H4 (cell line): Measurements from ENCODE around the gene ADARB1. TPM values are rescaled to one million over a fixed set of nuclear protein-coding genes. Genes with fewer than 3 reads are reported as not detected.

Experiments used
- DNase-seq: peaks from one replicate; pipeline ENCODE4 v3.0.0-alpha.2; 2015; ENCODE audit warnings: low spot score
- total RNA-seq: library from RNA; depleted of rRNA; stranded (reverse); fragments of >200 nt; shearing (Covaris generic); gene quantifications from 2 replicates; pipeline ENCODE4 v1.2.3, GENCODE V29; 2014

The ADARB1 gene
- total RNA-seq, 1 experiment from 2014 or later: 10.2 TPM

DNA sequence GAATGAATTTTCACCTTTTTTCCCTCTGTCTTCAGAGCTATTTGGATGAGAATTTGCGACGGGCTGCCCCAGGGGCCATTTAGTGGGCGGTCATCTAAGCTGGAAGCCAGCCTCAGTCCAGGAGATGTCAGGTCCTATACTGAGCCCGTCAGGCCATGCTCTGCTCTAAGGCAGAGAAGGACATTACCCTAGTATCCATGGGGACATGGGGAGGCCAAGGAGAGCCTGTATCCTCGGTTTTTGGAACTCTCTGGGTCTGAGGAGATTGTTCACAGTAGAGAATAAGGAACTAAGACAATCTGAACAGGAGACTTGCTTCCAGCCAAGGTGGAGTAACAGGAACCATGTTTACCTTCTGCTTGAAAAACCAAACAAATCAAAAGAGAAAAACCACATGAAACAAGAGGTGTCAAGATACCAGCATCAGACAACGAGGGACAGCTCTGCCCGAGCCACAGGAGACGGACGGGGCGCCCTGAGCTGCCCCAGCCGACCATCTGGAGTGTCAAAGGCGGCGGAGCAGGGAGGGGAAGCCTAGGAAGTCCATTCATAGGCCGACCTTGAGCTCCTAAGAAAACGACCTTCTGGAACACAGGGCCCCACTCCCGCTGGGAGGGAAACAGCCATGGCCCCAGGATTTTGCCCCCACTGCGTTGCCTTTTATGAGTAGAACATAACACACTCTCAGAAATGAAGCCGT, 20.0 kb upstream of the ADARB1 start:
- no peak for DNase-seq

- DNase-seq: peak; percentile 58
Measured at GRCh38 chr21:45054927-45055612, 19.3 kb upstream of the ADARB1 start.

DNA sequence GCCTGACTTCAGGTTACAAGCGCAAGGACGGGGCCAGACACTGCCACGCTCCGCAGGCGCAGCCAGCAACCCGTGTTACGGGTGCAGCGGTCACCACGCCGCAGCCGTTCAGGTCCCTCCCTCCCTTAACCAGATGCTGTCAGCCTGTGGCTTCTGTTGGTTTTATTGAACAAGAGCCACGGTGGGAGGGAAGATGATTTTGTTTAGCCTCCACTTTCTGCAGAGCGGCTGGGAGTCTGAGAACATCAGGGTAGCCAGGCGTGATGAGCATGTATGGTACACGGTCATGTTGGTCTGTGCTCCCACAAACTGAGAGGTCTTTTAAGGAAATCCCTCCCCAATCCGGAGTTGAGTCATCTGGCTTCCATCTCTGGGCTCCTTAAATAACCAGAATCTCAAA, 18.5 kb upstream of the ADARB1 start:
- no peak for DNase-seq

- no peak for DNase-seq
Measured at GRCh38 chr21:45056296-45056904, 18.0 kb upstream of the ADARB1 start.

DNA sequence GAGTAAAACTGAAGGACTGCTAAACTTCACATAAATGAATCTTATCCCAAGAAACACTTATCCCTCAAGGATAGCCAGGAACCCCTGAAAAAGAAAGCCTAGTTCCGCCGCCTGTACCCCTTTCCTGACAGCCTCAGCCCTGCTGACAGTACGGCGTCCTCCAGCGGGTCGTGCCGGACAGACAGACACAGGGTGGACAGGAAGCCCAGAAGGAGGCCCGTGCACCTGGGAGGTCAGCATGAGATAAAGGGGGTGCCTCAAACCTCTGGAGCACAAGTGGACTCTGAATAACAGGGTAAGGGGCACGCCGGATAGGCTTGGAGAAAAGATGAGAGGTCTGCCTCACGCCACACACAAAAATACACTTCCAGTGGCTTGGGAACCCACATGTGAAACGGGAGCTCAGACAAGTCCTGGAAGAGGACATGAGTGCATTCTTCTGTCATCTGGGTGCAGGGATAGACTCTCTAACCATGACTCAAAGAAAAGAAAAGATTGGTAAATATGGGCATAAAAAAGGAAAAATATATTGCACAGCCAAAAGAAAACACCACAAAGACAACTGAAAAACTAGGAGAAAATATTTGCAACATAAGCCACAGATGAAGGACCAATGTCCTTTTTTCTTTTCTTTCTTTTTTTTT, 17.3 kb upstream of the ADARB1 start:
- no peak for DNase-seq

DNA sequence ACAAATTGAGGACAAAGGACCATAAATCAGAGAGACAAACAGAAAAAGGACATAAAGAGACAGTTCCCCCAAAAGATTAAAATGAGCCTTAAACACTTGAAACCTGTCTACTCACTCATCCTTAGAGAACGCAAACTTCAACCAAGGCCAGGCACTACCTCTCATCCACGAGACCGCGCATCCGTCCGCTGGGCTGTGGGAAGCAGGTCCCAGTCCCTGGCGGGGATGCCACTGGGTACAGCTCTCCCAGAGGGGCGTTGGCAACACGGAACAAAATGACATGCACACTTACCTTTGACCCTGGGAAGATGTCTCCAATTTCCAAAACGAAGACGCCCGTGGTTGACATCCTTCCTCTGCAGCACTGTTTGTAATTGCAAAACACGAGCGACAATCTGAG, 16.5 kb upstream of the ADARB1 start:
- DNase-seq: no peak

DNA sequence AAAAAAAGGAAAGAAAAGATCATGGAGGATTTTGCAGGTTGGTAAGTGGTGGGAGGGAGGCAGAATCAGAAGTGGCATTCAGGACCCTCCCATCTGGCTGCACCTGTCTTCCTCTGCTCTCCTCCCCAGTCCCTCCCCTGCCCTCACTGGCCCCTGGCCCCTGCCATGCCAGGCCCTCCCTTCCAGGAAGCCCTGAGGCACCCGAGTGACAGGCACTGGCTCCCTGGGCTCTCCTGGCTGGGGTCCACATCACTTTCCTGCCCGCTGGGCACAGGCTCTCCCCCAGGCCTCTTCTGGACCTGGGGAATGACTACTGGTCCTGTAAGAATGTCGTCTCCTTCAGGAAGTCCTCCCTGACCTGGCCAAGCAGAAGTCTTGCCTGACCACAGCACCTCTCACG, 15.3 kb upstream of the ADARB1 start:
- no peak for DNase-seq

DNA sequence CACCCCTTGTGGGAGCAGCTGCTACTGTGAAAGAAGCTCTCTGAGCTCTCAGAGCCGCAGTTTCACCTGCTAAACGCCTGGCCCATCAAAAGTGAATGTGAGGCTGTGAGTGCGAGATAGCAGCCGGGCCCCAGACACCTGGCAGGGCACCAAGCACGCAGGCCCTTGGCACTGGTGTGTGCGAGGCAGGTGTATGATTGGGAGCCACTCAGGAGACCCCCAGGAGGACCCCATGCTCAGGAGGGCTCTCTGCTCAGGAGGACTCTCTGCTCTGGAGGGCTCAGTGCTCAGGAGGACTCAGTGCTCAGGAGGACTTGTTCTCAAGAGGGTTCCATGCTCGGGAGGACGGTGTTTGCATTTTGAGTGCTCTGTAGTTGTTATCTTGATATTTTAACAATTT, 14.3 kb upstream of the ADARB1 start:
- DNase-seq: no peak

DNA sequence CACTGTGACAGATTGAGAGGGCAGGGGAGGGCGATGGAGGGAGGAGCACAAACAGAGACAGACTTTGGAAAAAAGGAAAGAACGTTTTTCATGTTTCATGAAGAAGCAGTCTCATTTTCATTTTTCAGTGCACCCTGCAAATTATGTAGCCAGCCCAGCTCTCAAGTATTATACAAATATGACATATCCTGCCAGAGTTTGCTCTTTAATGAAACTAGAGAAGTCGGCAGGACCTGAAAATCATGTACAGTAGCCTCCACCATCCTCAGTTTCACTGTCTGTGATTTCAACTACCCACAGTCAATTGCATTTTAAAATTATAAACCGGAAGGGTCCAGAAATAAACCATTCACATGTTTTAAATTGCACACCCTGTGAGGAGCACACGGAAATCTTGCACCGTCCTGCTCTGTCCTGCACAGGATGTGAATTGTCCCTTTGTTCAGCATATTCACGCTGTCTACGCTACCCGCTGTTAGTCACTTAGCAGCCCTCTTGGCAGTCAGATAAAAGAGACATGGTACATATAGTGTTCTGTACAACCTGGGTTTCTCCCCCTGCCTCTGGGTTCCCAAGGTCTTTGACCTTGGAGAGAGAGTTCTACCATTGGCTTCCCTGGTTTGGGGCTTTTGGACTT, 13.6 kb upstream of the ADARB1 start:
- no peak for DNase-seq

DNA sequence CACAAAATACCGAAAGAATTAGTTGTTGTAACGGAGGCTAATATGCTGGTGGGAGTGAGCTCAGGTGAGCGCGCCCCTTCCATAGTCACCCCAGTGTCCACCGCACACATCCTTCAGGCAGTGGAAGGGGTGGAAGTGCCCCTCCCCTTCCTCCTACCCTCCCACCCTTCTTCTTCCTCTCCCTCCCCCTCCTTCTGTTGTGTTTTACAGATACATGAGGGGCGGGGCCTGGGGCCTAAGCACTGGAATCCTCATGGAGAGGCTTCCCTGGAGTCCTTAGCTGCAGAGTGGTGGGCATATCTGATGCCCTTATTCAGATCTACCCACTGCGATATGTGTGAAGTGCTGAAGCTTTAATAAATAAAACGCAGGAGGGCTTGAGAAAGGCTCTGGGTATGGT, 10.3 kb upstream of the ADARB1 start:
- DNase-seq: no peak

DNA sequence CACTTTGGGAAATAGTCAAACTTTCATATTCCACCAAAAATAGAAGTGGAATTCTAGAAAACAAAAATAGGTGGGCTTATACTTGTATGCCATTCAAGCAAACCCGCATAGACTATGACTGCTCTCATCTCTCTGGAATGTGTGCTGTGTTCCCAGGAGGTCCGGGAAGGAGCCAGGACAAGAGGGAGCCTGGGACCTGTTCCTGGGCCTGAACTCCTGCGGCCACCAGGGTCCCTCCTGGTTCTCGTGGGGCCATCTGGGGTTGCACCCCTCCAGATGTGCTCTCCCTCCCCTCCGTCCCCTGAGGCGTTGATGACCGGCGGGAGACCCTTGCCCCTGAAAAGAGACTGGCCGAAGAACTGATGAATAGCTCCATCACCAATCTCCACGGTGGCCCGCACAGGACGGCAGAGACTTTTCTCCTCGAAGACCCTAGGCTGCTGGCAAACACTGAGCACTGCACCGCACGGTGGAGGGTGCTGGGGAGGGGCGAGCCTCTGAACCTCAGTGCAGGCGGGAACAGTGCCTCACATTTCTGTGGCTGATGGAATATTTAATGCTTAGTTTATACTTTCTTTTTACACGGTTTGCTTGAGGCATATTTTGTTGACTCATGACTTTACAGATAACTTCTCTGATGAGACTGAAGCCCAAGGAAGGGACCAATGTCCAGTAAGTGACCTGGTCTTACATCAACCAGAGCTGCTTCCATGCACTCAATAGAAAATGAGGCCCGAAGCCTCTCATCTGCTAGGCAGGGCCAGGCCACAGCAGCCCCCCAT, 9.6 kb upstream of the ADARB1 start:
- no peak for DNase-seq

DNA sequence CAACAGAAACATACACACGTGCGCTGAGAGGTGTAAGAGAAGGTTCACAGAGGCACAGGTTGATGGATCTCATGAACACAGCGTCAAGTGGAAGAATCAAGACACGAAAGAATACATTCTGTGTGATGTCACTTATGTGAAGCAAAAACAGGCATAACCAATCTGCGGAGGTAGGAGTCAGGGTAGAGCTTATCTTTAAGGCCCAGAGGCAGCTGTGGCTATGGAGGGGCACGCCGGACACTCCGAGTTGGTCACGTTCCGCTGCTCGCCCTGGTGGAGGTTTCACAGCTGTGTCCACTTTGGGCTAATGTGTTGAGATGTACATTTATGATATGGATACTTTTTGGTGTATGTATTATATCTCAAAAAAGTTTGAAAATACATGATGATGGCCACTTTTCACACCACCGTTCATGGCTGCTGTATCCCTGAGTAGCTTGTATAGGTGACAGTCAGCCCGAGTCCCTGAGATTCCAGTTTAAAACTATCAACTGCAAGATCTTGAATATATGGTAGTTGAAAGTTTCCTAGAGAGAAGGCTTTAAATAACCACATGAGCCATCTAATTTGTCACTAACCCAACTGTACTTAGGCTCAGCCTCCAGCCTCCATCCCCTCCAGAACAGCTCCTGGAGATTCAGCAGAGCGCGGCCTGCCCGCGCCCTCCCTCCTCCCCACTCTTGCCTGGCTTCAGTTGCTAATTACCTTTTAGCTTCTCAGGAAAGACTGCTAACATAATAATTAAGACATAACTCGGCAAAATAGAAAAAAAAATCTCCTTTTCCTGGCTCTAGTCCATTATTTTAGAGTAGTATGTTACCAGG, 6.7 kb upstream of the ADARB1 start:
- DNase-seq: no peak

DNA sequence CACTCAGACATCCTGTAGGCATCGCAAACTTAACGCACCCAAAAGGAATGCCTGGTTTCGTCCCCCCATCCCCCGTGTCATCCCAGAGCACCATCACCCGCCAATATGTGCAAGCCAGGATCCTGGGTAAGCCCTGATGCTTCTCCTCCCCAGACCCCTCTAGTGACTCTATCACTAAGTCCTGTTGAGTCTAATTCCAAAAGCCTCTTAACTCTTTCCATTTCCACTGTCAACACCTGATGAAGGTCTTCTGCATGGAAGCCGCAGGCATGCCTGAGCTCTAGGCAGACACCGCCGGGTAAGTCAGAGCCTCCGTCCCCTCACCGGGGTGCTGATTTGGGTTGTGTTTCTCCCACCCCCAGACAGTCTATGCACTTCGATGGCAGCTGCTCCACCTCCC, 5.3 kb upstream of the ADARB1 start:
- no peak for DNase-seq

DNA sequence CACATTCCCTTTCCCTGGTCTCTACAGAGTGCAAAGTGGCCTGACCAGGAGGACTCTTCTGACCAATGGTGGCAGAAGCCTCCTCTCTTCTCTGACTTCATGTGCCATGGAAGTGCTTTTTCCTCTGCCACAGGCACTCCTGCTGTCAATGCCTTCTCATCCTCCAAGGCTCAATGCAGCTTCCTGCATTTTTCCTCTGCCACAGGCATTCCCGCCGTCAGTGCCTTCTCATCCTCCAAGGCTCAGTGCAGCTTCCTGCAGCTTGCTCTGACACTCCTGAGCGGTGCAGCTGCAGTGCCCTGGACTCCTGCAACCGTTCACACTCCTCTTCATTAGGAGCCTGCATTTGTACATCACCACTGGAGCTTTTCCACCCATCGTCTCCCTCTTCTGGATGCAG, 4.7 kb upstream of the ADARB1 start:
- no peak for DNase-seq

DNA sequence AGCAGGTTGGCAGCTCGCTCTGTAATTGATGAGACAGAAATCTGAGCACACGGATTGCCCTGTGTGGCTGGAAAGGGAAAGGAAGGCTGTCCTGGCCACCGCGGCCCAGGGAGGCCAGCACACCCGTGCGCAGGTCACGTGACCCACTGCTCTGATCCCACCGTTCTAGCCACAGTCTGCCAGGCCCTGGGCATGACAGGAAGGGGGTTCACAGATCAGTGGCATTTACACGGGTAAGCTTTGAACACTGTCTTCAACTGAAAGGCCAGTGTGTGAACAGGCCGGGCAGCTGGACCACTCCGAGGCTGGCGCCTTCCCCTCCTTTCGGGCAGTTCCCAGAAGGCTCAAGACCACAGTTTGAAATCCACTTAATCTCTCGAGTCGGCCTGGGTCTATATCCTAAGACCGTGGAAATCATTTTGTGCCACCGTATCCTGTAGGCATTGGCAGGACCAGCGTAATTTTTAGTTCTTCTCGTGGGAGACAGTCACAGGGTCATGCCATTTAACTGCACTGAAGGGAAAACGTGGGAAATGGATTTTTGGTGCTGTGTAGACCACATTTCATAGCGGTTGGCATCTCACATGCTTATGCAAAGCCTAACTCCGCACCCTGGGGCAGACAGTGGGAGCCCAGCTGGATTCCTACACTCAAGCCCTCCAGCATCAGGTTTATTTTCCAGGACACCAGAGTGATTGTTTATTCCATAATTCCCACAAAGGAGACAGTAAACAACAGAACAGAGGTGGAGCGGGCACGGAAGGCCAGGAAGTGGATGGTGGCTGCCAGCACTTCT, 3.1 kb upstream of the ADARB1 start:
- no peak for DNase-seq

DNA sequence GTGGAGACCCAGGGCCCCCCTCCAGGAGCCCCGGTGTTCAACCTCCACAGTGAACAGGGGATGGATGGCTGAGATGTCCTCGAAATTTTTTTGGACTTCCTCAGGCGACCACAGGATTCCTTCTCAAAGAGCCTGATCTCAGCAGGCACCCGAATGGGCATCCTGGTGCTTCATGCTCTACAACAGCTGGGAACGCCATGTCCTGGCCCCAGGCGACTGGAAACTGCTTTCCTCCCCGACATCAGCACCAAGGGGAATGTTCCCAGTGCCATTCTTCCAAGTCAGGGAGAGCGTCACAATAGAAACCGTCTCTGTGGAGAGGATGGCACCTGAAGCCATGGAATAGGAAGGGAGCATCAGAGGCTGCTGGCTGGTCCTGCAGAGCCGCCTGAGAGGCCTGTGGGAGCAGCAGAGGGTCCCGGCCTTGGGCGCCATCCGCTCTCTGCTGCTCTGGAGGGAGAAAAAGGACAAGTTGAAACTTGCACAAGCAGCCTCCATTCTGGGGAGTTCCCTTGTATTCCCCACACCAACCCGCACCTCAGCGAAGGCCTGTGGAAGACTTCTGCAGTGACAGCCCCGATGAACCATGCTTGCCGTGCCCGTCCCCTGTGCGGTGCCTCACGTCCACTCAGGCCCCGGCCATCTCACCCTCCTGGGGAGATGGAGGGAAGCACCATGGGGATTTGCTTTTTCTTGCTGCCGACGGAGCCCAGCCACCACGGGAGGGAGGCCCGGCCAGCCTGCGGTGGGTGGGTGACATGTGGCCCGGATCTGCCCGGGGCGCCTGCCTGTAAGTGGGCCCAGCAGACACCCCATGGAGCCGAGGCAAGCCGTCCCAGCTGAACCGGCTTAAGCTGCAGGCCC, 2.3 kb upstream of the ADARB1 start:
- no peak for DNase-seq

GRCh38 chr21:45072738-45073300, 1.6 kb upstream of the ADARB1 start:
- DNase-seq: no peak

- DNase-seq: no peak
Measured at GRCh38 chr21:45073301-45074047, 906 bp upstream of the ADARB1 start.
